Nephron progenitor cell (in vitro differentiated cells): ENCODE measurements around the gene ODAD4.
A peak's percentile ranks its signal among the peaks of the same experiment; 100 is the strongest.

Experiments
- DNase-seq: peaks from one replicate; pipeline ENCODE4 v3.0.0; 2021
- H3K27ac Mint-ChIP-seq: 2 replicates; pipeline ENCODE4 v1.8.0; 2021; ENCODE audit warnings: mild to moderate bottlenecking, moderate library complexity, mixed read lengths
- H3K27me3 Mint-ChIP-seq: 2 replicates; pipeline ENCODE4 v1.8.0; 2021; ENCODE audit warnings: mild to moderate bottlenecking, low read depth, mixed read lengths; ENCODE audit not compliant: poor library complexity
- H3K36me3 Mint-ChIP-seq: 2 replicates; pipeline ENCODE4 v1.8.0; 2021; ENCODE audit warnings: low read depth, mixed read lengths
- H3K4me1 Mint-ChIP-seq: 2 replicates; pipeline ENCODE4 v1.8.0; 2021; ENCODE audit warnings: mixed read lengths
- H3K4me3 Mint-ChIP-seq: 2 replicates; pipeline ENCODE4 v1.8.0; 2021; ENCODE audit warnings: mild to moderate bottlenecking, moderate library complexity, mixed read lengths
- H3K9me3 Mint-ChIP-seq: 2 replicates; pipeline ENCODE4 v1.8.0; 2021; ENCODE audit warnings: mild to moderate bottlenecking, moderate library complexity, mixed read lengths
- TF ChIP-seq, protein P1 (sequence below): fragments of 200-600 bp; sonication (generic); IDR thresholded peaks from 2 replicates; pipeline ENCODE4 v1.5.0; 2021; ENCODE audit warnings: antibody characterized with exemption

ODAD4 gene

DNA sequence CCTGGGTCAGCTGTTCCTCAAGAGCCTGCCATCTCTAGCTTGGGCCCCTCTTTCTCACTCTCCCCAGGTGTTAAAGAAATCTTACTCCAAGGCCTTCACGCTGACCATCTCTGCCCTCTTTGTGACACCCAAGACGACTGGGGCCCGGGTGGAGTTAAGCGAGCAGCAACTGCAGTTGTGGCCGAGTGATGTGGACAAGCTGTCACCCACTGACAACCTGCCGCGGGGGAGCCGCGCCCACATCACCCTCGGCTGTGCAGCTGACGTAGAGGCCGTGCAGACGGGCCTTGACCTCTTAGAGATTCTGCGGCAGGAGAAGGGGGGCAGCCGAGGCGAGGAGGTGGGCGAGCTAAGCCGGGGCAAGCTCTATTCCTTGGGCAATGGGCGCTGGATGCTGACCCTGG, 43.0 kb downstream of the ODAD4 start:
- Mint-ChIP-seq H3K4me1 (peaks cover 18% of the 10 kb centered on the region), H3K9me3 (no peaks in the 10 kb centered on the region), H3K4me3 (no peak overlapping the region), H3K27me3 (no peaks in the 10 kb centered on the region), H3K36me3 (peaks cover 66% of the 10 kb centered on the region), H3K27ac (peak overlapping the region; percentile 90)
- DNase-seq = no peak
- TF ChIP-seq, protein P1, sequence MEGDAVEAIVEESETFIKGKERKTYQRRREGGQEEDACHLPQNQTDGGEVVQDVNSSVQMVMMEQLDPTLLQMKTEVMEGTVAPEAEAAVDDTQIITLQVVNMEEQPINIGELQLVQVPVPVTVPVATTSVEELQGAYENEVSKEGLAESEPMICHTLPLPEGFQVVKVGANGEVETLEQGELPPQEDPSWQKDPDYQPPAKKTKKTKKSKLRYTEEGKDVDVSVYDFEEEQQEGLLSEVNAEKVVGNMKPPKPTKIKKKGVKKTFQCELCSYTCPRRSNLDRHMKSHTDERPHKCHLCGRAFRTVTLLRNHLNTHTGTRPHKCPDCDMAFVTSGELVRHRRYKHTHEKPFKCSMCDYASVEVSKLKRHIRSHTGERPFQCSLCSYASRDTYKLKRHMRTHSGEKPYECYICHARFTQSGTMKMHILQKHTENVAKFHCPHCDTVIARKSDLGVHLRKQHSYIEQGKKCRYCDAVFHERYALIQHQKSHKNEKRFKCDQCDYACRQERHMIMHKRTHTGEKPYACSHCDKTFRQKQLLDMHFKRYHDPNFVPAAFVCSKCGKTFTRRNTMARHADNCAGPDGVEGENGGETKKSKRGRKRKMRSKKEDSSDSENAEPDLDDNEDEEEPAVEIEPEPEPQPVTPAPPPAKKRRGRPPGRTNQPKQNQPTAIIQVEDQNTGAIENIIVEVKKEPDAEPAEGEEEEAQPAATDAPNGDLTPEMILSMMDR = no peak

GRCh38 chr17:41974031-41974430, 43.6 kb downstream of the ODAD4 start:
- H3K27me3 Mint-ChIP-seq = no peaks in the 10 kb centered on the region
- TF ChIP-seq, protein P1 = no peak
- no peak for DNase-seq
- H3K4me3 Mint-ChIP-seq = no peak overlapping the region
- peak overlapping the region; percentile 48 for H3K27ac Mint-ChIP-seq
- H3K36me3 Mint-ChIP-seq = peaks cover 65% of the 10 kb centered on the region
- H3K4me1 Mint-ChIP-seq = peaks cover 18% of the 10 kb centered on the region
- no peaks in the 10 kb centered on the region for H3K9me3 Mint-ChIP-seq

GRCh38 chr17:41974658-41975057, 44.2 kb downstream of the ODAD4 start:
- H3K27ac Mint-ChIP-seq = peak overlapping the region; percentile 48
- H3K4me3 Mint-ChIP-seq = no peak overlapping the region
- no peak for DNase-seq
- TF ChIP-seq, protein P1 = no peak
- no peaks in the 10 kb centered on the region for H3K9me3 Mint-ChIP-seq
- H3K27me3 Mint-ChIP-seq = no peaks in the 10 kb centered on the region
- H3K4me1 Mint-ChIP-seq = peaks cover 18% of the 10 kb centered on the region
- peaks cover 61% of the 10 kb centered on the region for H3K36me3 Mint-ChIP-seq

DNA sequence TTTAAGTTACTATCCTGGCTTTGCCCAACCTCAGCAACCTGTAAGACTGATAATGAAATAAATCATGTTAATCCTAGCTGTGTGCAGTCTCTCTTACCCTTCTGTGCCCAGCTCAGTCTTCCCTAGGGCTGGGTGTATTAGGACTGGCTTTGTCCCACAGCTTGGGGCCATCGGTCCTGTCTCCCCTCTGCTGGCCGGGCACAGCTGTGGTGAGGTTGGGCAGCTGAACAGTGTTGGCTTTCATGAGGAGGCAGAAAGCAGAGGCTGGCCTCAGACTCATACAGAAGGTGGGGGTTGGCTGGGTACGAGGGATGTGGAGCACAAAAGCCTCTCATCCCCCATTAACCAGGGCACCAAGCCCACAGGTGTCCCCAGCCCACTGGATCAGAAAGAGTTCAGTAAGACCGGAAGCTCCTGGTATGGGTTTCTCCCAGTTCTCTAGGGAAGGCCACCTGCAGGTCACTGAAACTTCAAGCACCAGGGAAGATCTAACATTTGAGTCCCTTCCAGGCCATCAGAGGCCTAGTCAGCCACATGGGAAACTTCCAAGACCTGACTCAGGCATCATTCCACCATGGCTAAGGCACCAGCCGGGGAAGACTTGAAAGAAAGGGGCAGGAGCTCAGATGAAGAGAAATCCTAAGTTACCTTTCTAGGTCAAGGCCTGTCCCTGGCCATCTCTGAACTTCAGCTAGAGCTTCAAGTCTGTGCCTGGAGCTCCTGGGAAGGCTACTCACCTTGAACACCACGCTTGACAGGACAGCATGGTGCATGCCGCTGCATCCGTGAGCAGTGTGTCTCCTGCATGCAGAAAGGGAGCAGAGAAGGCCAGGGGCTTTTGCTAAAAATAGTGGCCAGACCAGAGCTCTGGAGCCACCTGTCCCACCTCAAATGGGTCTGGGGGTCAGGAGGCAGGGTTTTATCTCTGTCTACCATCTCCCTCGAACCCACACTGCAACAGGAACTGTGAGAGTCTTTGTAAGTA, 45.0 kb downstream of the ODAD4 start:
- Mint-ChIP-seq H3K36me3 (peaks cover 65% of the 10 kb centered on the region), H3K4me1 (peaks cover 18% of the 10 kb centered on the region), H3K27me3 (no peaks in the 10 kb centered on the region), H3K9me3 (no peaks in the 10 kb centered on the region), H3K4me3 (no peak overlapping the region), H3K27ac (peak overlapping the region; percentile 61)
- TF ChIP-seq, protein P1 = no peak
- DNase-seq = no peak

DNA sequence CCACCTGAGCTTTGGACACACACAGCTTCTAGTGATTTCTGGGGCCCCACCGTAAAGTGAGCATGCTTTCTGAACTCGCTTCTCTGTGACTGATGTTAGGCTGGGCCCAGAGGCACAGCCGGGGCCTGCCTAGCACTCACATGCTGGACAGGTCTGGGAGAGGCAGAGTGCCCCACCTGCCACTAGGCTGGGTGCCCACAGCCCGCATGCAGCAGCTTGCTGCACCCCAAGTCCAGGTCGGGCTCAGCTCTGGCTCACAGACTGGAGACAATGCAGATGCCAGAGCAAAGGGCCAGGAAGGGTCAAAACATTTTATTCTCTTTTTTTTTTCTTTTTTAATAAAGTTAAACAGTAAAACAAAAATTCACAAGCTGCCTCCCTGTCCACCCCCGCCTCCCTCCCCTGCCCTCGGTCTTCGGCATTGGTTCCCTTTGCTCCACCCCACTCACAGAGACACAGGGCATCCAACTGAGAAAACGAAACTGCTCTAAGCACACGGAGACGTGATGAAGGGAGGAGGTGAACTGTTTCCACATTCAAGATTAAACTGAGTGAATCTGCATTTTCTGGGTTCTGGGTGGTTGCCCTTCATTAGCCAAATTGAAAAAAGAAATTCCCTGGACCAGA, 45.8 kb downstream of the ODAD4 start:
- H3K4me1 Mint-ChIP-seq = peaks cover 14% of the 10 kb centered on the region
- peaks cover 65% of the 10 kb centered on the region for H3K36me3 Mint-ChIP-seq
- no peak for DNase-seq
- peak overlapping the region; percentile 74 for H3K27ac Mint-ChIP-seq
- no peak overlapping the region for H3K4me3 Mint-ChIP-seq
- TF ChIP-seq, protein P1 = no peak
- no peaks in the 10 kb centered on the region for H3K27me3 Mint-ChIP-seq
- no peaks in the 10 kb centered on the region for H3K9me3 Mint-ChIP-seq
